Measurements from ENCODE around the gene ZPR1. TPM values are rescaled to one million over a fixed set of nuclear protein-coding genes. Genes with fewer than 3 reads are reported as not detected.
"Not testable (repeated sequence)": the region's sequence is repeated elsewhere in the genome, so short reads cannot be mapped to it uniquely, and the experiment has no call there.

Gene ZPR1
- total and polyA plus RNA-seq, 12 donors = 5.5 to 44.7 (median 22.6) TPM

DNA sequence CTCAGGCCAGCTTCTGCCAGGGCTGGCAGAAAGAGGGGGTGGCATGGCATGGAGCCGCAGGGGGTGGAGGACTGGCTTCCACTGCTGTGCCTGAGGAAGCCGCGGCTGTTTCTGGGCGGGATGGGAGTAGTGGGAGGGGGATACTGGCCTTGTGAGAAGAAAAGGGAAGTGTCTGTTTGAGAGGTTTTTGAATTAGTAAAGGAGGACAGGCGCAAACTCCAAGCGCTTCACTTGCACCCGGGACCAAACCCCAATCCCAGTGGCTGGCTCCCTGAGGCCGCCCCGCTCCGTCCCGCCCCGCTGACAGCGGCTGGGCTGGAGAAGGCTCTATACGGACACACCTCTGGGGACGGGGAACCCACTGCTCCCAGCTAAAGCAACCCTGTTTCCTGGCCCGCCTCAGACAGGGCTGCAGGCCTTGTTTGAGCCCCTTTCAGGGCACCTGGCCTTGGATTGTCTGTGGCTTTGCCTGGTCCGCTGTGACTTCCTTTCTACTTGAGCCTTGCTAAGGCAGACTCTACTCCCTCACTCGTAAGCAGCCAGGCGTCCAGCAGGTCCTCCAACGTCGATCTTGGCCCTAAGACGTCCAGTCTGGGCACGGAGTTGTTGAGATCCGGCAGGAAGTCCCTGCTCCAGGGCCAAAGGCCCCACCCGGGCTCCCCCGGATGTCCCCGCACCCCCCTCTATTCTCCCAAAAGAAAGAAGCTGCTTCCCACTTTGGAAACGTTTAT is 47.4 kb upstream of the ZPR1 start:
- peak overlapping the region; percentile 36 to 88 (median 83) for H3K27ac ChIP-seq
- H3K27me3 ChIP-seq = no peaks in the 10 kb centered on the region
- H3K36me3 ChIP-seq = no peaks in the 10 kb centered on the region
- intact Hi-C loops (cut with DNase I) = loop anchor here in 8 of 10 donors (1.0 to 5.0 kb wide), 5 partner anchors 37 to 44 kb away; partner anchors contain the start of gene APOA5 (in 6 of the 8)
- ATAC-seq = peak in 6 of 8 donors; percentile 45 to 82 (median 70)
- peak overlapping the region in 8 of 10 donors; percentile 3 to 57 (median 48) for H3K4me3 ChIP-seq
- 39 to 45% methylated on average over 28 of the region's 28 CpGs for WGBS, 2 donors
- no peak for DNase-seq
- H3K9me3 ChIP-seq = no peaks in the 10 kb centered on the region
- TF ChIP-seq, protein P1, sequence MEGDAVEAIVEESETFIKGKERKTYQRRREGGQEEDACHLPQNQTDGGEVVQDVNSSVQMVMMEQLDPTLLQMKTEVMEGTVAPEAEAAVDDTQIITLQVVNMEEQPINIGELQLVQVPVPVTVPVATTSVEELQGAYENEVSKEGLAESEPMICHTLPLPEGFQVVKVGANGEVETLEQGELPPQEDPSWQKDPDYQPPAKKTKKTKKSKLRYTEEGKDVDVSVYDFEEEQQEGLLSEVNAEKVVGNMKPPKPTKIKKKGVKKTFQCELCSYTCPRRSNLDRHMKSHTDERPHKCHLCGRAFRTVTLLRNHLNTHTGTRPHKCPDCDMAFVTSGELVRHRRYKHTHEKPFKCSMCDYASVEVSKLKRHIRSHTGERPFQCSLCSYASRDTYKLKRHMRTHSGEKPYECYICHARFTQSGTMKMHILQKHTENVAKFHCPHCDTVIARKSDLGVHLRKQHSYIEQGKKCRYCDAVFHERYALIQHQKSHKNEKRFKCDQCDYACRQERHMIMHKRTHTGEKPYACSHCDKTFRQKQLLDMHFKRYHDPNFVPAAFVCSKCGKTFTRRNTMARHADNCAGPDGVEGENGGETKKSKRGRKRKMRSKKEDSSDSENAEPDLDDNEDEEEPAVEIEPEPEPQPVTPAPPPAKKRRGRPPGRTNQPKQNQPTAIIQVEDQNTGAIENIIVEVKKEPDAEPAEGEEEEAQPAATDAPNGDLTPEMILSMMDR (IDR thresholded peaks at IDR 0.05) = no peak
- peaks cover 11 to 57% (median 35%) of the 10 kb centered on the region in 9 donors for H3K4me1 ChIP-seq

DNA sequence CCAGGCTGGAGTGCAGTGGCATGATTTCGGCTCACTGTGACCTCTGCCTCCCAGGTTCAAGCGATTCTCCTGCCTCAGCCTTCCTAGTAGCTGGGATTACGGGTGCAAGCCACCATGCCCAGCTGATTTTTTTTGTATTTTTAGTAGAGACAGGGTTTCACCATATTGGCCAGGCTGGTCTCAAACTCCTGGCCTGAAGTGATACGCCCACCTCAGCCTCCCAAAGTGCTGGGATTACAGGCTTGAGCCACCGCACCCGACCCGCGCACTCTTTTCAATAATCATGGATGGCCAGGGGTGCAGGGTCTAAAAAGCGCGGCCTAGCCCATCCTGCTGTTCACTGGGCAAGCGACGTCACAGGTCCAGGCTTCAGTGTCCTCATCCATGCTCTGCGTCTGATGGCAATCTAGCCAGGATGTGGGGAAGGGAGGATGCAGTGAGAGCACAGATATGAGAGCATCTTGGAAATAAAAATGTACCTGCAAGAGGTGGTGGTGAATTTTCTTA is 46.8 kb upstream of the ZPR1 start:
- intact Hi-C loops (cut with DNase I) = loop anchor here in 8 of 10 donors (1.0 to 5.0 kb wide), 5 partner anchors 38 to 44 kb away; partner anchors contain the start of gene APOA5 (in 7 of the 8)
- Histone ChIP-seq H3K27ac (peak overlapping the region in 9 of 10 donors; percentile 79 to 88 (median 83)), H3K4me3 (peak overlapping the region in 2 of 10 donors; percentile 49), H3K4me1 (peaks cover 11 to 51% (median 33%) of the 10 kb centered on the region in 9 donors)
- H3K36me3 ChIP-seq, H3K9me3 ChIP-seq, DNase-seq, H3K27me3 ChIP-seq, ATAC-seq: not testable (repeated sequence)
- WGBS, 2 donors = 78 to 80% methylated on average over 13 of the region's 13 CpGs

DNA sequence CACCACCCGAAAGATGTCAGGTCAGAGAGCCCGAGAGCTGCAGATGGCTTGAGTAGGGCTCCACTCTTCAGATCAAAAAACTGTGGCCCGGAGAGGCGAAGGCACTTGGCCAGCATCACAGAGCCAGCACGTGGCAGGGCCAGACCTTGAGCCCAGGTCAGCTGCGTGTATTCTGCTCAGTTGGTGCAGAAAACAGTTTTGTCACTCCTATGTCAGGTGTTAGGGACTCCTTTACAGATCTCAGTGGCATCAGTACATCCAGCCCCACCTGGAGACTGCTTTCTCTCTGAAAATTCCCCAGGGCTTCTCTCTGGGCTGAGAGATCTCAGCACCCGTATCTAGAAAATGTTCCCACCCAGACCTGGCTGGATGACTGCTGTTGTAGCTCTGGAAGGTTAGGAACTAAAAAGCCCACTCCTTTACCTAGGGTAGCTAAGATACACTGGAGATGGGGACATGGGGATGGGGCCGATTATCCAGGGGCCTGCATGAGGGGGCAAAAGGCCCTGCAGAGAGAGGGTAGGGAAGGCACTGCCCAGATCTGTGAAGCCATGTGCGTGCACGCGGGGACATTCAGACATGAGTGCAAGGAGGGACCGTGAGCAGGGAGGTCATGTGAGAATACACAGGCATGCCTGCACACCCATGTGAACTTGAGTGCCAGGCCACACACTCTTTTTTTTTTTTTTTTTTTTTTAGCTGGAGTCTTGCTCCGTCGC is 46.2 kb upstream of the ZPR1 start:
- TF ChIP-seq, protein P1 (IDR thresholded peaks at IDR 0.05) = no peak
- Histone ChIP-seq H3K27ac (no peak overlapping the region), H3K27me3 (no peaks in the 10 kb centered on the region), H3K4me1 (peaks cover 11 to 44% (median 33%) of the 10 kb centered on the region in 9 donors), H3K4me3 (no peak overlapping the region), H3K9me3 (no peaks in the 10 kb centered on the region), H3K36me3 (no peaks in the 10 kb centered on the region)
- WGBS, 2 donors = 78 to 88% methylated on average over 13 to 14 of the region's 14 CpGs
- no peak for ATAC-seq
- no peak for DNase-seq
- intact Hi-C loops (cut with DNase I) = loop anchor here in 2 of 10 donors (2.0 to 5.0 kb wide), 2 partner anchors 42 to 43 kb away; partner anchors contain the start of gene APOA5 (in 2 of the 2)

DNA sequence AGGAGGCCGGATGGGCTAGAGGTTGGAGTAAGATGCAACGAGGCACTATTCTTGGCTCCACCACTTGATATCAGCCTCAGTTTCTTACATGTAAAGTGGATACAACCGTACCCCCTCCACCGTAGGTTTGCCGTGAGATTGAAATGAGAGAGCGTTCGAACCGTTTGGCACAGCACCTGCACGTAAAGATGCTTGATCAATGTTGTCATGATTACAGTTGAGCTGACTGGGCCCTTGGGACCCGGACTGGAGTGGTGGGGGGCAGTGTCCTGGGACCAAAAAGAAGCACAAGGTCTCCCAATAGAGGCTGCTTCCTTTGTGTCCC is 45.6 kb upstream of the ZPR1 start:
- no peaks in the 10 kb centered on the region for H3K27me3 ChIP-seq
- no peaks in the 10 kb centered on the region for H3K36me3 ChIP-seq
- H3K4me1 ChIP-seq = peaks cover 11 to 43% (median 33%) of the 10 kb centered on the region in 9 donors
- H3K9me3 ChIP-seq = no peaks in the 10 kb centered on the region
- WGBS, 2 donors = 88 to 93% methylated on average over 10 of the region's 10 CpGs
- ATAC-seq (no peak), DNase-seq (no peak)
- intact Hi-C loops (cut with DNase I) = loop anchor here in 1 of 10 donors (5.0 kb wide), 1 partner anchor 41 kb away; the partner anchor contains the start of gene APOA5
- TF ChIP-seq, protein P1 (IDR thresholded peaks at IDR 0.05) = no peak
- H3K27ac ChIP-seq = no peak overlapping the region
- H3K4me3 ChIP-seq = no peak overlapping the region

Measured in heart right ventricle (tissue), 16 donors.